NCI-H460 (cell line): ENCODE measurements around the gene SKAP1. TPM values are rescaled to one million over a fixed set of nuclear protein-coding genes. Genes with fewer than 3 reads are reported as not detected.

Source experiments
- DNase-seq: peaks from one replicate; pipeline ENCODE4 v3.0.0-alpha.2; 2016; ENCODE audit warnings: low read depth; ENCODE audit errors: extremely low read depth
- polyA plus RNA-seq: library from polyadenylated mRNA; depleted of rRNA; stranded (reverse); fragments of >200 nt; gene quantifications from 2 replicates; pipeline ENCODE4 v1.2.3, GENCODE V29; 2014; cell fraction: nucleus; rRNA removed
- total RNA-seq: library from RNA; depleted of rRNA; stranded (reverse); fragments of >200 nt; shearing (Covaris generic); gene quantifications from 2 replicates; pipeline ENCODE4 v1.2.3, GENCODE V29; 2014; rRNA removed

Gene SKAP1
- total RNA-seq, result 0.20 TPM in 1 of 2 replicates, not detected in the other
- polyA plus RNA-seq, result not detected in 2 replicates

- DNase-seq, result no peak
Measured at GRCh38 chr17:48429638-48430586, at the start of gene SKAP1. Gene SKAP1 (minus strand): TSS chr17:48430214.

- DNase-seq, result no peak
Measured at GRCh38 chr17:48479014-48479402, 49.0 kb upstream of the SKAP1 start.

- DNase-seq, result no peak
Measured at GRCh38 chr17:48478224-48479013, 48.4 kb upstream of the SKAP1 start.

- no peak for DNase-seq
Measured at GRCh38 chr17:48477221-48477620, 47.2 kb upstream of the SKAP1 start.

- no peak for DNase-seq
Measured at GRCh38 chr17:48472411-48473281, 42.6 kb upstream of the SKAP1 start.

GRCh38 chr17:48471817-48472410, 41.9 kb upstream of the SKAP1 start:
- no peak for DNase-seq

- DNase-seq, result no peak
Measured at GRCh38 chr17:48470388-48471034, 40.5 kb upstream of the SKAP1 start.

GRCh38 chr17:48469227-48469626, 39.2 kb upstream of the SKAP1 start:
- DNase-seq, result no peak

GRCh38 chr17:48468299-48468698, 38.3 kb upstream of the SKAP1 start:
- DNase-seq, result no peak

- DNase-seq, result no peak
Measured at GRCh38 chr17:48465884-48466283, 35.9 kb upstream of the SKAP1 start.

GRCh38 chr17:48463526-48463925, 33.5 kb upstream of the SKAP1 start:
- no peak for DNase-seq

GRCh38 chr17:48462946-48463345, 32.9 kb upstream of the SKAP1 start:
- DNase-seq, result no peak

- DNase-seq, result no peak
Measured at GRCh38 chr17:48460052-48460451, 30.0 kb upstream of the SKAP1 start.

- DNase-seq, result no peak
Measured at GRCh38 chr17:48459070-48459844, 29.2 kb upstream of the SKAP1 start.

- peak; percentile 41 for DNase-seq
Measured at GRCh38 chr17:48457080-48457836, 27.2 kb upstream of the SKAP1 start.

GRCh38 chr17:48456589-48456988, 26.6 kb upstream of the SKAP1 start:
- DNase-seq, result no peak

- DNase-seq, result no peak
Measured at GRCh38 chr17:48455791-48456190, 25.8 kb upstream of the SKAP1 start.

- DNase-seq, result no peak
Measured at GRCh38 chr17:48453447-48453846, 23.4 kb upstream of the SKAP1 start.
